Aorta (tissue), 5 donors: ENCODE data around the gene C3orf18. TPM values are rescaled to one million over a fixed set of nuclear protein-coding genes. Genes with fewer than 3 reads are reported as not detected.
A peak's percentile ranks its signal among the peaks of the same experiment; 100 is the strongest.

ENCODE experiments used
- ATAC-seq: fragments of 200-7000 bp; cut with Tn5 transposase; one replicate; pipeline ENCODE4 v1.9.1; 2022; ENCODE audit warnings: moderate library complexity; ENCODE audit not compliant: low FRiP score
- DNase-seq, 2 donors: peaks; one replicate each; pipeline ENCODE4 v3.0.0-alpha.2; 2020
- H3K27ac ChIP-seq, 2 donors: one replicate each; pipeline ENCODE4 v1.5.1; 2013; ENCODE audit warnings: low read length in 2 of 2, mild to moderate bottlenecking in 2 of 2, moderate library complexity in 2 of 2, control low read depth in 1 of 2, inconsistent platforms in 1 of 2, low read depth in 1 of 2
- H3K27me3 ChIP-seq, 2 donors: one replicate each; pipeline ENCODE4 v1.6.1; 2013; ENCODE audit warnings: control low read depth in 1 of 2, low read length in 1 of 2, mild to moderate bottlenecking in 1 of 2, moderate library complexity in 1 of 2; ENCODE audit not compliant: insufficient read depth in 2 of 2, control insufficient read depth in 1 of 2
- H3K36me3 ChIP-seq, 2 donors: one replicate each; pipeline ENCODE4 v1.6.1; 2013; ENCODE audit warnings: control low read depth in 1 of 2, low read length in 1 of 2, mild to moderate bottlenecking in 1 of 2; ENCODE audit not compliant: insufficient read depth in 2 of 2, control insufficient read depth in 1 of 2
- H3K4me1 ChIP-seq, 2 donors: one replicate each; pipeline ENCODE4 v1.6.1; 2013; ENCODE audit warnings: low read length in 2 of 2, control low read depth in 1 of 2, mild to moderate bottlenecking in 1 of 2, moderate library complexity in 1 of 2; ENCODE audit not compliant: insufficient read depth in 2 of 2, control insufficient read depth in 1 of 2
- H3K4me3 ChIP-seq, 2 donors: one replicate each; pipeline ENCODE4 v1.5.1; 2013; ENCODE audit warnings: low read length in 2 of 2, control low read depth in 1 of 2, mild to moderate bottlenecking in 1 of 2
- H3K9me3 ChIP-seq: one replicate; pipeline ENCODE4 v1.6.1; 2013; ENCODE audit warnings: mild to moderate bottlenecking, low read length; ENCODE audit not compliant: control insufficient read depth
- WGBS, 2 donors: extraction: QIAGEN DNeasy Blood & Tissue Kit; methylation state at CpG; one replicate each; pipeline ENCODE4 v1.1.7; 2013; 5-methylcytosine and 5-hydroxymethylcytosine counted together
- intact Hi-C, 2 donors: fragments of 100-400 bp; cut with DNase I; formaldehyde crosslinking; loops; one replicate each; pipeline versions ENCODE4 v1.14.2 to v1.15.0; 2022
- polyA plus RNA-seq, 2 donors: library from polyadenylated mRNA; stranded (reverse); fragments of 200-250 nt; gene quantifications; one replicate each; pipeline ENCODE4 v1.2.3, GENCODE V29; 2013
- total RNA-seq, 2 donors: library from RNA; stranded (reverse); fragmentation: NEBNext Ultra II Directional; extraction: Animal tissue kit (Norgen Biotek cat#: 25700); gene quantifications; one replicate each; pipeline ENCODE4 v1.2.1, GENCODE V29; 2021
- donor health status: healthy with polysubstance abuse.
- donor health status: Bipolar disorder and iron deficiency.
- donor health status: DM: no; HTN: no; CAD: no.
- donor health status: DM: no; HTN: no; CAD: no.
- donor health status: DM: yes; HTN: yes; CAD: no.

The C3orf18 gene
- total and polyA plus RNA-seq, 4 donors: 8.8 to 18.0 (median 16.1) TPM

- ATAC-seq (no peak), DNase-seq (no peak)
- Histone ChIP-seq H3K9me3 (no peaks in the 10 kb centered on the region), H3K4me1 (peaks cover 0 to 4% of the 10 kb centered on the region in 2 donors), H3K27ac (no peak overlapping the region), H3K36me3 (no peaks in the 10 kb centered on the region), H3K4me3 (no peak overlapping the region), H3K27me3 (no peaks in the 10 kb centered on the region)
- intact Hi-C loops: no loop called here
- 82 to 89% methylated on average over 6 of the region's 6 CpGs for WGBS, 2 donors
Measured at GRCh38 chr3:50599115-50599715, 31.7 kb upstream of the C3orf18 start.

GRCh38 chr3:50594253-50594785 lies 26.8 kb upstream of the C3orf18 start:
- Histone ChIP-seq H3K4me3 (no peak overlapping the region), H3K4me1 (no peaks in the 10 kb centered on the region), H3K27ac (no peak overlapping the region), H3K36me3 (no peaks in the 10 kb centered on the region), H3K27me3 (no peaks in the 10 kb centered on the region), H3K9me3 (no peaks in the 10 kb centered on the region)
- intact Hi-C loops: no loop called here
- no peak for DNase-seq
- WGBS, 2 donors: 25 to 28% methylated on average over 2 of the region's 2 CpGs
- no peak for ATAC-seq

- H3K4me3 ChIP-seq: no peak overlapping the region
- H3K9me3 ChIP-seq: no peaks in the 10 kb centered on the region
- H3K27me3 ChIP-seq: no peaks in the 10 kb centered on the region
- intact Hi-C loops: no loop called here
- no peak overlapping the region for H3K27ac ChIP-seq
- no peaks in the 10 kb centered on the region for H3K4me1 ChIP-seq
- no peak for ATAC-seq
- 19 to 22% methylated on average over 5 of the region's 5 CpGs for WGBS, 2 donors
- no peaks in the 10 kb centered on the region for H3K36me3 ChIP-seq
- no peak for DNase-seq
Measured at GRCh38 chr3:50592568-50592967, 25.0 kb upstream of the C3orf18 start.

- Histone ChIP-seq H3K9me3 (no peaks in the 10 kb centered on the region), H3K27ac (no peak overlapping the region), H3K27me3 (no peaks in the 10 kb centered on the region), H3K4me3 (no peak overlapping the region), H3K4me1 (no peaks in the 10 kb centered on the region), H3K36me3 (no peaks in the 10 kb centered on the region)
- WGBS, 2 donors: 67 to 83% methylated on average over 9 of the region's 9 CpGs
- ATAC-seq (no peak), DNase-seq (peak in 1 of 2 donors; percentile 54)
- intact Hi-C loops: no loop called here
Measured at GRCh38 chr3:50591196-50591741, 23.7 kb upstream of the C3orf18 start.

GRCh38 chr3:50588759-50589433 lies 21.3 kb upstream of the C3orf18 start:
- DNase-seq: no peak
- H3K4me3 ChIP-seq: no peak overlapping the region
- no peak for ATAC-seq
- H3K36me3 ChIP-seq: no peaks in the 10 kb centered on the region
- no peak overlapping the region for H3K27ac ChIP-seq
- intact Hi-C loops: no loop called here
- H3K4me1 ChIP-seq: no peaks in the 10 kb centered on the region
- no peaks in the 10 kb centered on the region for H3K27me3 ChIP-seq
- WGBS, 2 donors: 83 to 89% methylated on average over 4 of the region's 4 CpGs
- H3K9me3 ChIP-seq: no peaks in the 10 kb centered on the region

- 49 to 51% methylated on average over 17 of the region's 17 CpGs for WGBS, 2 donors
- intact Hi-C loops: no loop called here
- no peak overlapping the region for H3K27ac ChIP-seq
- no peak overlapping the region for H3K4me3 ChIP-seq
- no peaks in the 10 kb centered on the region for H3K27me3 ChIP-seq
- no peaks in the 10 kb centered on the region for H3K36me3 ChIP-seq
- H3K9me3 ChIP-seq: no peaks in the 10 kb centered on the region
- no peak for DNase-seq
- ATAC-seq: no peak
- H3K4me1 ChIP-seq: no peaks in the 10 kb centered on the region
Measured at GRCh38 chr3:50587806-50588758, 20.5 kb upstream of the C3orf18 start.

- no peak overlapping the region for H3K27ac ChIP-seq
- WGBS, 2 donors: 51 to 58% methylated on average over 6 of the region's 6 CpGs
- H3K4me1 ChIP-seq: no peaks in the 10 kb centered on the region
- H3K9me3 ChIP-seq: no peaks in the 10 kb centered on the region
- H3K27me3 ChIP-seq: no peaks in the 10 kb centered on the region
- no peak for DNase-seq
- no peak overlapping the region for H3K4me3 ChIP-seq
- intact Hi-C loops: no loop called here
- H3K36me3 ChIP-seq: no peaks in the 10 kb centered on the region
- no peak for ATAC-seq
Measured at GRCh38 chr3:50587373-50587772, 19.8 kb upstream of the C3orf18 start.

GRCh38 chr3:50586763-50587070 lies 19.2 kb upstream of the C3orf18 start:
- Histone ChIP-seq H3K27me3 (no peaks in the 10 kb centered on the region), H3K36me3 (no peaks in the 10 kb centered on the region), H3K4me1 (no peaks in the 10 kb centered on the region), H3K4me3 (no peak overlapping the region), H3K9me3 (no peaks in the 10 kb centered on the region), H3K27ac (no peak overlapping the region)
- ATAC-seq: no peak
- no peak for DNase-seq
- intact Hi-C loops: no loop called here
- WGBS, 2 donors: 74 to 80% methylated on average over 3 of the region's 3 CpGs
